Natural killer cell (primary cell): ENCODE data around the gene HYPK. TPM values are rescaled to one million over a fixed set of nuclear protein-coding genes. Genes with fewer than 3 reads are reported as not detected.

Experiments
- ATAC-seq, 3 donors: fragments of 150-1000 bp in 2 of 3; fragments of 200-7000 bp in 1 of 3; cut with Tn5 transposase; 1 replicate in 1 of 3; 2 replicates in 2 of 3; pipeline ENCODE4 v1.10.0; 2021; ENCODE audit warnings: mild to moderate bottlenecking in 2 of 3, moderate library complexity in 2 of 3
- DNase-seq, 2 donors: peaks; one replicate each; pipeline versions ENCODE4 v3.0.0 to v3.0.0-alpha.2; 2013 to 2021; ENCODE audit warnings: mixed read lengths in 1 of 2
- H3K27ac ChIP-seq: one replicate; pipeline ENCODE4 v1.5.1; 2013; ENCODE audit warnings: mild to moderate bottlenecking, low read length
- H3K27me3 ChIP-seq: one replicate; pipeline ENCODE4 v1.6.1; 2013; ENCODE audit warnings: low read length; ENCODE audit not compliant: control insufficient read depth, insufficient read depth
- H3K36me3 ChIP-seq: one replicate; pipeline ENCODE4 v1.6.1; 2013; ENCODE audit warnings: low read length; ENCODE audit not compliant: control insufficient read depth, insufficient read depth
- H3K4me1 ChIP-seq: one replicate; pipeline ENCODE4 v1.6.1; 2013; ENCODE audit warnings: low read length; ENCODE audit not compliant: control insufficient read depth, insufficient read depth
- H3K4me3 ChIP-seq: one replicate; pipeline ENCODE4 v1.5.1; 2013; ENCODE audit warnings: low read length
- H3K9me3 ChIP-seq: one replicate; pipeline ENCODE4 v1.6.1; 2013; ENCODE audit warnings: low read length; ENCODE audit not compliant: control insufficient read depth, insufficient read depth
- H3K27ac Mint-ChIP-seq, 2 donors: one replicate each; pipeline ENCODE4 v1.8.0; 2022; ENCODE audit warnings: mild to moderate bottlenecking in 2 of 2, mixed read lengths in 2 of 2, moderate library complexity in 1 of 2
- H3K27me3 Mint-ChIP-seq, 2 donors: one replicate each; pipeline ENCODE4 v1.8.0; 2022; ENCODE audit warnings: low read depth in 2 of 2, mixed read lengths in 2 of 2
- H3K36me3 Mint-ChIP-seq: one replicate; pipeline ENCODE4 v1.8.0; 2022; ENCODE audit warnings: mixed read lengths
- H3K4me1 Mint-ChIP-seq, 2 donors: one replicate each; pipeline ENCODE4 v1.8.0; 2022; ENCODE audit warnings: mixed read lengths in 2 of 2
- H3K4me3 Mint-ChIP-seq: one replicate; pipeline ENCODE4 v1.8.0; 2022; ENCODE audit warnings: mild to moderate bottlenecking, moderate library complexity, mixed read lengths
- H3K9me3 Mint-ChIP-seq, 2 donors: one replicate each; pipeline ENCODE4 v1.8.0; 2022; ENCODE audit warnings: mixed read lengths in 2 of 2
- CTCF ChIP-seq: fragments of 200-600 bp; IDR thresholded peaks from one replicate; pipeline ENCODE4 v1.8.0; 2022; ENCODE audit warnings: antibody characterized with exemption
- WGBS: methylation state at CpG from one replicate; pipeline ENCODE4 v1.1.7; 2013; ENCODE audit warnings: missing lambda C conversion rate; ENCODE audit not compliant: insufficient coverage; 5-methylcytosine and 5-hydroxymethylcytosine counted together
- intact Hi-C: fragments of 100-400 bp; cut with micrococcal nuclease; formaldehyde crosslinking; loops from one replicate; pipeline ENCODE4 v1.14.2; 2022
- total RNA-seq, 4 donors: library from RNA; stranded (reverse); fragments of 120-200 nt in 1 of 4; gene quantifications; one replicate each; pipeline versions ENCODE4 v1.2.3 to v1.2.4, GENCODE V29; 2013 to 2022

HYPK gene
- total RNA-seq, 3 donors from 2014 or later (not counting 1 experiment from before 2014, with no cell fraction given): 19.8 to 29.3 (median 25.8) TPM

DNA sequence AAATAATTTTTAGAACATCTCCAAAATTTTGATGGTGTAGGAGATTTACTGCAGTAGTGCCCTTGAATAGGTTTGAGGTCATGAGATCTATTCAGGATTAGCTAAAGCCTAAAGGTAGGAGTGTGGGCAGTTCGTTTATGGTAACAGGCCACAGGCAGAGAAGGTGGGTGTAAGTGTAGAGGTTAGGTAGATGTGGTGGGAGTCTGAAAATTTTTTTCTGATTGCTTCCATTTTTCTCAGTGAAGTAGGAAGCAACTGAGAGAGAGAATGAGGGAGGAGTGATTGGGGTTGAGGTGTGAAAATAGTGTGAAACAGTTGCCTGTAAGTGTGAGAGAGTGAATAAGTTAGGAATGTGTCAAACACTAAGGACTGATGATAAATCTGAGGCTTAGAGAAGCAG lies 21.4 kb upstream of the HYPK start:
- no peaks in the 10 kb centered on the region for H3K36me3 Mint-ChIP-seq
- H3K9me3 Mint-ChIP-seq: no peaks in the 10 kb centered on the region
- no peak for TF ChIP-seq CTCF
- no peaks in the 10 kb centered on the region for H3K27me3 Mint-ChIP-seq
- H3K36me3 ChIP-seq: no peaks in the 10 kb centered on the region
- no peaks in the 10 kb centered on the region for H3K27me3 ChIP-seq
- no peaks in the 10 kb centered on the region for H3K9me3 ChIP-seq
- peaks cover 12 to 22% of the 10 kb centered on the region in 2 donors for H3K4me1 Mint-ChIP-seq
- WGBS: 41% methylated on average over 1 of the region's 1 CpG
- DNase-seq (no peak), ATAC-seq (no peak)
- no peak overlapping the region for H3K27ac Mint-ChIP-seq
- H3K4me3 ChIP-seq: no peak overlapping the region
- H3K27ac ChIP-seq: no peak overlapping the region
- H3K4me3 Mint-ChIP-seq: peak overlapping the region; percentile 14
- peaks cover 22% of the 10 kb centered on the region for H3K4me1 ChIP-seq
- intact Hi-C loops: no loop called here

- no peak overlapping the region for H3K4me3 Mint-ChIP-seq
- 90% methylated on average over 3 of the region's 3 CpGs for WGBS
- no peak overlapping the region for H3K4me3 ChIP-seq
These were observed 11.0 kb upstream of the HYPK start for GRCh38 chr15:43789409-43789808.

DNA sequence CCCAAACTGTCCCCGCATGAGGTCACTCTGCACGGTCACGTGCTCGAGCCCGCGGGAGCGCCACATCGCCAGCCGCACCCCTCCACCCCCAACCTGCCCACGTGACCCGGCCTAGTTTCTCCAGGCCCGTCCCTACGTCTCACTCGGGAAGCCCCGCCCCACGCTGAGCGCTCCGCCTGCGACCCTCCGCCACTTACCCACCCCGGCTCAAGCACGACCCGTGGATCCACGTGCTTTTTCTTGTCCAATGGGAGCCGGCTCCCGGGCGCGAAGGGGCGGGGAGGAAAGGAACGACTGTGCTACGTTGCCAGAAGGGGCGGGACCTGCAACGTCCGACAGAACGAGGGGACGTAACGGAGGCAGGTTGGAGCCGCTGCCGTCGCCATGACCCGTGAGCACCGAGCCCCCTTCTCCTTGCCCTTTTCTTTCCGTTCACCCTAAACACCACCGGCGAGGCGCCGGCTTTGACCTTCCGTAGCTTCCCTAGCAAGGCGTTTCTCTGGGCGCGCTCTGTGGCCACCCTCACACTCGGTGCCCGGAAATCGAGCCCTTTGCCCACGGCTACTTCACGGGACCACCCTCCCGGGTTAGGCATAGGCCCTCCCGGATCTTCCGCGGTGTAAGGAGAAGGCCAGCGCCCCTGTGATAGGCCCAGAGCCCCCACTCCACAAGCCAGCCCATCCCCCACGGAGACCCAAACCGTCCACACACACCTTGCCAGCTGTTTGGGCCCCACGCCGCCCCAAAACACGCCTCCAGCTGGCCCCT lies 8.2 kb upstream of the HYPK start, which contains the start of gene SERF2:
Gene SERF2 (plus strand): TSS at position 328 of the 768 bp plus-strand sequence. CDS start 57 bp downstream, at position 385.
- Histone ChIP-seq H3K36me3 (peaks cover 38% of the 10 kb centered on the region), H3K4me3 (peak within 1 kb of the TSS; percentile 99), H3K27ac (peak within 1 kb of the TSS; percentile 98), H3K9me3 (no peaks in the 10 kb centered on the region), H3K4me1 (peaks cover 35% of the 10 kb centered on the region), H3K27me3 (no peaks in the 10 kb centered on the region)
- H3K27ac Mint-ChIP-seq: peak within 1 kb of the TSS; percentile 98 to 99
- H3K4me1 Mint-ChIP-seq: peaks cover 46 to 57% of the 10 kb centered on the region in 2 donors
- intact Hi-C loops: loop anchor here (1.0 kb wide), 4 partner anchors 8 to 42 kb away; partner anchors contain the start of genes HYPK, MFAP1 and SERINC4
- no peak for TF ChIP-seq CTCF
- peak within 1 kb of the TSS; percentile 97 for H3K4me3 Mint-ChIP-seq
- H3K27me3 Mint-ChIP-seq: no peaks in the 10 kb centered on the region
- H3K9me3 Mint-ChIP-seq: no peaks in the 10 kb centered on the region
- ATAC-seq: peak; percentile 91 to 98 (median 92)
- DNase-seq: peak; percentile 99
- no peaks in the 10 kb centered on the region for H3K36me3 Mint-ChIP-seq
- whole genome bisulfite sequencing: under 1% methylated on average over 66 of the region's 66 CpGs

More at GRCh38 chr15:43789409-43789808, 11.0 kb upstream of the HYPK start:
- Histone ChIP-seq H3K4me1 (peaks cover 25% of the 10 kb centered on the region), H3K36me3 (peaks cover 11% of the 10 kb centered on the region), H3K27ac (peak overlapping the region; percentile 43), H3K9me3 (no peaks in the 10 kb centered on the region), H3K27me3 (no peaks in the 10 kb centered on the region)
- Mint-ChIP-seq H3K36me3 (no peaks in the 10 kb centered on the region), H3K27ac (peak overlapping the region in 1 of 2 donors; percentile 5), H3K27me3 (no peaks in the 10 kb centered on the region), H3K9me3 (no peaks in the 10 kb centered on the region), H3K4me1 (peaks cover 23 to 29% of the 10 kb centered on the region in 2 donors)
- intact Hi-C loops: no loop called here
- DNase-seq (no peak), ATAC-seq (no peak)
- TF ChIP-seq CTCF: no peak
